ENCODE data around the gene LTBP4. TPM values are rescaled to one million over a fixed set of nuclear protein-coding genes. Genes with fewer than 3 reads are reported as not detected.
"Not testable (repeated sequence)": the region's sequence is repeated elsewhere in the genome, so short reads cannot be mapped to it uniquely, and the experiment has no call there.

The LTBP4 gene
- total RNA-seq, 2 donors from 2014 or later = 178 to 245 TPM

DNA sequence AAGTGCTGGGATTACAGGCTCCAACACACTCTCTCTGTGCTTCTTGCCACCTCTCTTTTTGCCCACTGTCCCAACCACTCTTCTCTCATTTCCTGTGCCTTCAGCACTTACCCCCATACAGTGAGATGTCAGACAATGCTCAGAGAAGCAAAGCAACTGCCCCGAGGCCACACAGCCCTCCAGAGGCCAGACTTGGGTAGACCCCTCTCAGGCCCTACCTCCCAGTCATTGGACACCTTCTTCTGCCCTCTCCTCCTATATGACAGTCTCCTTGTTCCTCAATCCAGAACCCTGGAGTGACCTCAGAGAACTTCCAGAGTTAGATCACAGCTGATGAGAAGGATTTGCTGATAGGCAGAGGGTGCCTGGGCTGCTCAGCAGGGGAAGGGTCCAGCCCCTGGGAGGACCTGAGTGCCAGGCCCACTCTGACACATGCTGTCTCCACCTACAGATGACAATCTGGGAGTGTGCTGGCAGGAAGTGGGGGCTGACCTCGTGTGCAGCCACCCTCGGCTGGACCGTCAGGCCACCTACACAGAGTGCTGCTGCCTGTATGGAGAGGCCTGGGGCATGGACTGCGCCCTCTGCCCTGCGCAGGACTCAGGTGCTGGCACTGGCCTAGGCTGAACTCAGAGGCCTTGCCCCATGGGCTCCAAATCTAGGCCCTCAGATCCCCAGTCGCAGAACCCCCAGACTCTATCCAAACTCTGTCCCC, 24.4 kb downstream of the LTBP4 start:
- DNase-seq (ENCODE audit: low spot score in 2 of 2) (no peak), ATAC-seq (no peak)
- Mint-ChIP-seq H3K27ac (peak overlapping the region; percentile 20 to 50), H3K9me3 (no peaks in the 10 kb centered on the region), H3K36me3 (peaks cover 14 to 46% of the 10 kb centered on the region in 2 donors)

DNA sequence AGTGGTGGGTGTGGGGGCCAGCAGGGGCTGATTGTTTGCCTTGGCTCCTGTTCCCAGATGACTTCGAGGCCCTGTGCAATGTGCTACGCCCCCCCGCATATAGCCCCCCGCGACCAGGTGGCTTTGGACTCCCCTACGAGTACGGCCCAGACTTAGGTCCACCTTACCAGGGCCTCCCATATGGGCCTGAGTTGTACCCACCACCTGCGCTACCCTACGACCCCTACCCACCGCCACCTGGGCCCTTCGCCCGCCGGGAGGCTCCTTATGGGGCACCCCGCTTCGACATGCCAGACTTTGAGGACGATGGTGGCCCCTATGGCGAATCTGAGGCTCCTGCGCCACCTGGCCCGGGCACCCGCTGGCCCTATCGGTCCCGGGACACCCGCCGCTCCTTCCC, 25.7 kb downstream of the LTBP4 start:
- DNase-seq (ENCODE audit: low spot score in 2 of 2) (no peak), ATAC-seq (no peak)
- no peak overlapping the region for H3K27ac Mint-ChIP-seq
- H3K36me3 Mint-ChIP-seq = peaks cover 9 to 37% of the 10 kb centered on the region in 2 donors
- no peaks in the 10 kb centered on the region for H3K9me3 Mint-ChIP-seq

DNA sequence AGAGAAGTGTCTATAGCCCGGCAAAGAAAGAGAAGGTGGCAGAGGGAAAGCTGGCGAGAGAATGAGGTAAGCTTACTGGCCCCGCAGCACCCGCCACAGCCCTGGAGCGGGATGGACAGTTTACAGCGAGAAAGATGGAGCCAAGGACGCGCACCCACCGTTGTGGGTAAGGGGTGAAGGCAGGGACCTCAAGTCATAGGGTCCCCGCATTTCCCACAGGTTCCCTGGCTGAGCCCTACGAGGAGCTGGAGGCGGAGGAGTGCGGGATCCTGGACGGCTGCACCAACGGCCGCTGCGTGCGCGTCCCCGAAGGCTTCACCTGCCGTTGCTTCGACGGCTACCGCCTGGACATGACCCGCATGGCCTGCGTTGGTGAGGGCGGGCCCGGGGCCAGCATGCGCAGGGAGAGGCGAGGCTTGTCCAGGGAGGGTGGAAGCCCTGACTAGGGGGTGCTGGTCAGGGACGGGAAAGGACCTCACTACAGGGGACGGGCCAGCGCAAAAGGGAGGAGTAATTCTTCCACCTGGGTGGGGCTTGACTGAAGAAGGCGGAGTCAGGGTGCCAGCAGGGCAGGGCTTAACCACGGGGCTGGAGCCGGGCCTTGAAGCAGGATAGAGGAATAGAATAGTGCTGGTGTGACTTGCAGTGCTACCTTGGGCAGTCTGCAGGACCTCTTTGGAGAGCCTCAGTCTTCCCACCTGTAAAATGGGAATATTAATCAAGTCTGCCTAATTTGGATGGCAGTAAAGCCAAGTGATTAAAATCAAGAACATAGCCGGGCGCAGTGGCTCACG, 26.5 kb downstream of the LTBP4 start:
- DNase-seq (ENCODE audit: low spot score in 2 of 2) (no peak), ATAC-seq (no peak)
- Mint-ChIP-seq H3K36me3 (peaks cover 9 to 34% of the 10 kb centered on the region in 2 donors), H3K9me3 (no peaks in the 10 kb centered on the region), H3K27ac (no peak overlapping the region)

DNA sequence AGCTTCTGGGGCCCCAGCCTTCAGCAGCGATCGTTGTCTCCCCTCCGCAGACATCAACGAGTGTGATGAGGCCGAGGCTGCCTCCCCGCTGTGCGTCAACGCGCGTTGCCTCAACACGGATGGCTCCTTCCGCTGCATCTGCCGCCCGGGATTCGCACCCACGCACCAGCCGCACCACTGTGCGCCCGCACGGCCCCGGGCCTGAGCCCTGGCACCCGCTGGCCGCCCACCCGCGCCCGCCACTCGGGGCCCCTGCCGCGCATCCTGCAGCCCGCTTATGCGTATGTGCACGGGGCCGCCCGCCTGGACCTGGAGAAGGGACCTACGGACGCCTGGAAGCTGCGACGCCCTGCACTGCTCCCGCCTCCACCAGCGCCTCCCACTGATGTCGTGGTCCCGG, 28.2 kb downstream of the LTBP4 start:
- ATAC-seq (no peak), DNase-seq (ENCODE audit: low spot score in 2 of 2) (no peak)
- no peaks in the 10 kb centered on the region for H3K9me3 Mint-ChIP-seq
- H3K36me3 Mint-ChIP-seq = peaks cover 9 to 24% of the 10 kb centered on the region in 2 donors
- H3K27ac Mint-ChIP-seq = peak overlapping the region in 1 of 2 donors; percentile 58

DNA sequence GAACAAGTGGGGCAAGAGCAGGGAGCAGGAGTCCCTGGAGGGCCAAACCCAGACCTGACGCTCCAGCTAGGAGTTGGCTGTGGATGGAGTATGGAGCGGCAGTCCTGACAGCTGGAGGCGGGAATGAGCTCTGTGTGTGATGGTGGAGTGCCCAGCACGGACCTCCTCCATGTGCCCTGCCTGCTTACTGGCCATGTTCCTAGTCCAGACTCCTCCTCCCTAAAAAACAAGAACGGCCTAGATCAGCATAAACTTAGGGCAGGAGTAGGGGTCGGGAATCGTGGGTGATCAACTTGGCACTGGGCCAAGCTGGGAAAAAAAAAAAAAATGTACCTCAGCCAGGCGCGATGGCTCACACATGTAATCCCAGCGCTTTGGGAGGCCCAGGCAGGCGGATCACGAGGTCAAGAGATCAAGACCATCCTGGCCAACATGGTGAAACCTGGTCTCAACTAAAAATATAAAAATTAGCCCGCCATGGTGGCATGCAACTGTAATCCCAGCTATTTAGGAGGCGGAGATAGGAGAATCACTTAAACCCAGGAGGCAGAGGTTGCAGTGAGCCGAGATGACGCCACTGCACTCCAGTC, 29.5 kb downstream of the LTBP4 start:
- ATAC-seq = no peak
- Mint-ChIP-seq H3K9me3 (no peaks in the 10 kb centered on the region), H3K27ac (no peak overlapping the region), H3K36me3 (peaks cover under 1 to 14% of the 10 kb centered on the region in 2 donors)
- DNase-seq (ENCODE audit: low spot score in 2 of 2) = no peak

DNA sequence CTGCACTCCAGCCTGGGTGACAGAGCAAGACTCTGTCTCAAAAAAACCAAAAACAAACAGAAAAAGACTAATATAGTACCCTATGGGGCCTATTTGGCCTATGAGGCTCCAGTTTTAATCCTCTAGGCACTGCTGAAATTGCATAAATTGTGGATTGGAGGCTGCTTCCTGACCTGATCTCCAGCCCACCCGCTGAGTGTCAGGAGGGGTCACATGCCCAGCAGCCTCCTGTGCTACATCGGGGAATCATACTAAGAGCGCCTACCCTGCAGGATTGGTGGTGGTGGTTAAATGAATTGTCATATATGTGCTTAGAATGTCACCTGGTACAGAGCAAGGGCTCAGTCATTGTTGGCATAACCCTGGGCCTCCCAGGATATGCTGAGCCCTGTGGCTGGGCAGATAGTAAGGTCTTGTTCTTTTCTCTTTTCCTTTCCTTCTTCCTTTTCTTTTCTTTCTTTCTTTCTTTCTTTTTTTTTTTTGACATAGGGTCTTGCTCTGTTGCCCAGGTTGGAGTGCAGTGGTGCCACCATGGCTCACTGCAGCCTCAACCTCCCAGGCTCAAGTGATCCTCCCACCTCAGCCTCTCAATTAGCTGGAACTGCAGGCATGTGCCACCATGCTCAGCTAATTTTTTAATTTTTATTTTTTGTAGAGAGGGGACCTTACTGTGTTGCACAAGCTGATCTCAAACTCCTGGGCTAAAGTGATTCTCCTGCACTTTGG, 31.3 kb downstream of the LTBP4 start:
- DNase-seq (ENCODE audit: low spot score in 2 of 2) = no peak
- H3K27ac Mint-ChIP-seq = peak overlapping the region in 1 of 2 donors; percentile 92
- no peaks in the 10 kb centered on the region for H3K9me3 Mint-ChIP-seq
- peak in 1 of 2 donors; percentile 36 for ATAC-seq
- peaks cover 0 to 6% of the 10 kb centered on the region in 2 donors for H3K36me3 Mint-ChIP-seq

DNA sequence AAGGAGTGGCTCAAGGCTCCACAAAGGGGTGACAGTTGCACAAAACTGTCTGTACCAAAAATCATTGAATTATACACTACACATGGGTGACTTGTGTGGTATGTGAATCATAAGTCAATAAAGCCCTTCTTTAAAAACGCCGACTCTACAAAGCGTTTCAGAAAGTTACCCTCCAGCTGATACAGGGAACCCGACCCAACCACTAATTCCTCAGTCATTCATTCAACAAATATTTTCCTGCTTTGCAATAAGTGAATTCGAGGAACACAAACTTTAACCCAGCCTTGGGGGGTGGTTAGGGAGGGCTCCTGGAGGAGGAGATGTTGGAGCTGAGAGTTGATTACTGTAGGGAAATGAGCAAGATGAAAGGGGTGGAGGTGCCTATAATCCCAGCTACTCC, 32.0 kb downstream of the LTBP4 start:
- H3K36me3 Mint-ChIP-seq = peaks cover 0 to 6% of the 10 kb centered on the region in 2 donors
- ATAC-seq = no peak

DNA sequence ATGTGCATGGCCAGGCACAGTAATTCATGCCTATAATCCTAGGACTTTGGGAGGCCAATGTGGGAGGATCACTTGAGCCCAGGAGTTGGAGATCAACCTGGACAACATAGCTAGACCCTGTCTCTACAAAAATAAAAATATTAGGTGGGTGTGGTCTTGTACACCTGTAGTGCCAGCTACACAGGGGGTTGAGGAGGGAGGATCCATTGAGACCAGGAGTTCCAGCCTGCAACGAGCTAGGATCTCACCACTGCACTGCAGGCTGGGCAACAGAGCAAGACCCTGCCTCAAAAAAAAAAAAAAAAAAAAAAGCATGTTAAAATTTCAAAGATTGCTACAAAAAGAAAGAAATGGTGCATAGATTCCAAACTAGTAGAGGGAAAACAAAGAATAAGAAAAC, 37.2 kb downstream of the LTBP4 start:
- Mint-ChIP-seq H3K36me3 (no peaks in the 10 kb centered on the region), H3K27ac (no peak overlapping the region), H3K9me3 (no peaks in the 10 kb centered on the region)
- ATAC-seq (no peak), DNase-seq (ENCODE audit: low spot score in 2 of 2) (no peak)

More for the DNA sequence above, 32.0 kb downstream of the LTBP4 start:
- Mint-ChIP-seq H3K9me3 (no peaks in the 10 kb centered on the region), H3K27ac (no peak overlapping the region)
- DNase-seq (ENCODE audit: low spot score in 2 of 2) = no peak

DNA sequence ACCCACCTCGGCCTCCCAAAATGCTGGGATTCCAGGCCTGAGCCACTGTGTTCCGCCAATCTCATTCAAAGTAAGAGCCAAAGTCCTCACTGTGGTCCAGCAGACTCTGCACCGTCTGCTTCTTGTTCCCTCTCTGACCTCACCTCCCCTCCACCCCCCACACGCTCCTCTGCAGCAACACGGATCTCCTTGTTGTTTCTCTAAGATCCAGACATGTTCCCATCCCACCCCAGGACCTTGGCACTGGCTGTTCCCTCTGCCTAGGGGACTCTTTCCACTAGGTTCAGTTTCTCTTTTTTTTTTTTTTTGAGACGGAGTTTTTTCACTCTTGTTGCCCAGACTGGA, 38.4 kb downstream of the LTBP4 start:
- Mint-ChIP-seq H3K27ac (no peak overlapping the region), H3K9me3 (no peaks in the 10 kb centered on the region), H3K36me3 (no peaks in the 10 kb centered on the region)
- ATAC-seq = no peak
- DNase-seq (ENCODE audit: low spot score in 2 of 2) = no peak

DNA sequence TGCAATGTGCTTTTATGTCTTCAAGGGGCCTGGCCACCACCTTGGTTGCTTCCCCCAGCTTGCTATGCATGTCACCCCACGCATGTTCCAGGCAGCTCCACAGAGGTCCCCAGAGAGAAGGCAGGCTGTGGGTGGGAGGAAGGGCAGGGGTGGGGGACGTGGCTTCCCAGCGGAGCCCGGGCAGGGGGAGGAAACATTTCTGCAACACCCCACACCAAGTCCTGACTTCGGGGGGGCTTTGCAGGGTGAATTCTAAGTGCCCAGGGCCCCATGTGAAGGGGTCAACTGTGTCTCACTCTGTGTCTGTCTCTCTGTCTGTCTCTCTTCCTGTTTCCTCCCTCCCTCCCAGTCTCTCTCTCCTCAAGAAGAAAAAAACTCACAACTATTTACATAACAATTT, 39.6 kb downstream of the LTBP4 start:
- Mint-ChIP-seq H3K9me3 (no peaks in the 10 kb centered on the region), H3K27ac (no peak overlapping the region), H3K36me3 (no peaks in the 10 kb centered on the region)
- DNase-seq (ENCODE audit: low spot score in 2 of 2) (no peak), ATAC-seq (no peak)

DNA sequence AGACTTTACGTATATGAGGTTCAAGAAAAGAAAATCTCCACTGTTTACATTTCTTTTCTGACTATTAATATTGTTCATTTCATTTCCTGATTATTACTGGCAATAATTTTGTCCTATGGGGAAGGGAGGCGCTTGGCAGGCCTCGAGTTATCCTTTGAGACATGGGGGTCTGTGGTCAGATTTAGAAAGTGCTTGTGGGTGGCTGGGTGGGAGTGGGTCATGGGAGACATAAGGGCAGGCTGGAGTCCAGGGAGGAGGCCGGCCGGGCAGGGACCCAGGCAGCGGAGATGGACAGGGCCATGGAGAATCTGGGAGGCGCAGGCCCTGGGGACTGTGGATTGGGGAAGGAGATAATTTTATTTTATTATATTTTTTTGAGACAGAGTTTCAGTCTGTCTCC, 40.1 kb downstream of the LTBP4 start:
- H3K9me3 Mint-ChIP-seq = no peaks in the 10 kb centered on the region
- no peak for ATAC-seq
- no peaks in the 10 kb centered on the region for H3K36me3 Mint-ChIP-seq
- no peak overlapping the region for H3K27ac Mint-ChIP-seq
- DNase-seq (ENCODE audit: low spot score in 2 of 2) = no peak

DNA sequence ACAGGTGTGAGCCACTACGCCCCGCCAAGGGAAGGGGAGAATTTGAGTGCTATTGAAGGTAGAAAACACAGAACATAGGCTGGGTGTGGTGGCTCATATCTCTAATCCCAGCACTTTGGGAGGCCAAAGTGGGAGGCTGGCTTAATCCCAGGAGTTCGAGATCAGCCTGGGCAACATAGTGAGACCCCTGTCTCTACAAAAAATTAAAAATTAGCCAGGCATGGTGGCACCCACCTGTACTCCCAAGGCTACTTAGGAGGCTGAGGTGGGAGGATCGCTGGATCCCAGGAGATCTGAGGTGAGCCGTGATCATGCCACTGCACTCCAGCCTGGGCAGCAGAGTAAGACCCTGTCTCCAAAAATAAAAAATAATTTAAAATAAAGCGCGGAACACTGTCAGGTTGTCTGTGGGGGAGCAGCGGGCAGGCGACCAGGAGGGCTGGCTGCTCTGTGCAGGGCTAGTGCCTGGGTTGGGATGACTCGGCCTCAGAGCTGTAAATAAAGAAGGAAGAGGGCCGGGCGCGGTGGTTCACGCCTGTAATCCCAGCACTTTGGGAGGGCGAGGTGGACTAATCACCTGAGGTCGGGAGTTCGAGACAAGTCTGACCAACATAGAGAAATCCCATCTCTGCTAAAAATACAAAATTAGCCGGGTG, 41.0 kb downstream of the LTBP4 start:
- H3K9me3 Mint-ChIP-seq = no peaks in the 10 kb centered on the region
- no peaks in the 10 kb centered on the region for H3K36me3 Mint-ChIP-seq
- ATAC-seq = no peak
- DNase-seq (ENCODE audit: low spot score in 2 of 2) = no peak
- peak overlapping the region in 1 of 2 donors; percentile 36 for H3K27ac Mint-ChIP-seq

DNA sequence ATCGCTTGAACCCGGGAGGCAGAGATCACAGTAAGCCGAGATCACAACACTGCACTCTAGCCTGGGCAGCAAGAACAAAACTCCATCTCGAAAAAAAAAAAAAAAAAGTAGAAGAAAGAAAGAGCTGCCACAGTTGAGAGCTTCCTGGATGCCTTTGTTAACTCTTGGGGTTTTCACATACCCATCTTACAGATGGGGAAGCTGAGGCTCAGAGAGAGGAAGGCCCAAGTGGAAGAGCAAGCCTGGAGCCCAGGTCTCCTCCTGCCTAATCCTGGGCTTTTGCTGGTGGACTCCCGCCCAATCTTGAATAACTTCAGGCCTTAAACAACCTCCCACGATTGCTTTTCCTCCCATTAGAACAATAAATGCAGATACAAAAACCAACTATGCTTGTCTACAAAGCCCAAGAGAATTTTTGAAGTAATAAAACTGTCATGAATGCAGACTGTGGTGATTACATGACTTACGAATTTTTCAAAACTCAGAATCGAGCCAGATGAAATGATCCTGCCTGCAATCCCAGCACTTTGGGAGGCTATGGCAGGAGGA, 41.7 kb downstream of the LTBP4 start:
- no peak for ATAC-seq

DNA sequence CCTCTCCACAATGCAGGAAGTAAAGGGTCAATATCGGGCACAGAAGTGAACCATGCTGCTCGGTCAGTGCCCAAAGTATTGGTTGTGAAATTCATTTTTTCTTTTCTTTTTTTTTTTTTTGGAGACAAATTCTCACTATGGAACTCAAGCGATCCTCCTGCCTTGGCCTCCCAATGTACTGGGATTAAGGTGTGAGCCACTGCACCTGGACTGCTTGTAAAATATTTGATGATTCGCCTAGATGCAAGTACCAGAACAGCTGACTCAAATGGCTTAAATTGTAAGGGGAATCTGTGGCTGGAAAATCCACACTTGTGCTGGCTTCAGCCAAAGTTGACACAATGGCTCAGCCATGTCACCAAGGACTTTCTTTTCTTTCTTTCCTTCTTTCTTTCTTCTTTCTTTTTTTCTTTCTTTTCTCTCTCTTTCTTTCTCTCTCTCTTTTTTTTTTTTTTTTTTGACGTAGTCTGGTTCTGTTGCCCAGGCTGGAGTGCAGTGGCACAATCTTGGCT, 45.6 kb downstream of the LTBP4 start:
- Mint-ChIP-seq H3K27ac (no peak overlapping the region), H3K9me3 (no peaks in the 10 kb centered on the region), H3K36me3 (no peaks in the 10 kb centered on the region)
- DNase-seq (ENCODE audit: low spot score in 2 of 2) = no peak
- ATAC-seq = no peak

More for the DNA sequence above, 41.7 kb downstream of the LTBP4 start:
- Mint-ChIP-seq H3K36me3 (no peaks in the 10 kb centered on the region), H3K9me3 (no peaks in the 10 kb centered on the region), H3K27ac (no peak overlapping the region)
- no peak for DNase-seq (ENCODE audit: low spot score in 2 of 2)

DNA sequence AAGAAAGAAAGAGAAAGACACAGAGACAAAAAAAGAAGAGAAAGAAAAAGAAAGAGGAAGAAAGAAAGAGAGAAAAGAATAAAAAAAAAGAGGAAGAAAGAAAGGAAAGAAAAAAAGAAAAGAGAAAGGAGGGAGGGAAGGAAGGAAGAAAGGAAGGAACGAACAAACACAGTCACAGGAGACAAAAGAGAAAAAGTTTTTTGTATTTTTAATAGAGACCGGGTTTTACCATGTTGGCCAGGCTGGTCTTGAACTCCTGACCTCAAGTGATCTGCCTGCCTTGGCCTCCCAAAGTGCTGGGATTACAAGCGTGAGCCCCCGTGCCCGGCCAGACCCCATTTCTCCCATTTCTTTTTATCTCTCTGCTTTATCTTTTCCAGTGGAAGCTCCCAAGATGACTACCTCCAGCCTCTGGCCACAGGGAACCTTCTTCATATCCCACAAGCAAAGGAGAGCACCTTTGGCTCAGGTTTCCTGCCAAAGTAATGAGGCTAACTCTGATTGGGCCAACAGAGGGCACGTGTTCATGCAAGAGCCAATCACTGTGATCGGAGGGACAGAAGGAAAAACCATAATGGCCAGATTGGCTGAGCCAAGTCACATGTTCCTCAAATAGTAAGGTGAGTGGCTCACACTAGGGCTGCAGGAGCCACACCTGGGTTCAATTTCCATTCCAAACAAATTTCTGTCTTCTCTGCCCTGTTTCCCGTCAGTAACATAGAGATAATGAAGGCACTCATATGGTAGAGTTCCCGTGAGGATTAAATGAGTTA, 48.9 kb downstream of the LTBP4 start:
- H3K27ac Mint-ChIP-seq; H3K9me3 Mint-ChIP-seq; H3K36me3 Mint-ChIP-seq; ATAC-seq; DNase-seq (ENCODE audit: low spot score in 2 of 2): not testable (repeated sequence)

Data from activated naive CD4-positive, alpha-beta T cell treated with anti-CD3 and anti-CD28 coated beads, Interleukin-2, amount 50 U/mL, for 72 hours (primary cell).